VCaP (cell line): ENCODE measurements around the gene RRAS2.
"Not testable (repeated sequence)": the region's sequence is repeated elsewhere in the genome, so short reads cannot be mapped to it uniquely, and the experiment has no call there.

ENCODE experiments used
- H3K27ac ChIP-seq: fragments of 450-650 bp; 2 replicates; pipeline ENCODE4 v1.5.1; 2017
- TF ChIP-seq, protein P1 (sequence below): fragments of 450-650 bp; conservative IDR thresholded peaks from 2 replicates; pipeline ENCODE4 v1.5.1; 2017; ENCODE audit warnings: mild to moderate bottlenecking, moderate library complexity

The RRAS2 gene

DNA sequence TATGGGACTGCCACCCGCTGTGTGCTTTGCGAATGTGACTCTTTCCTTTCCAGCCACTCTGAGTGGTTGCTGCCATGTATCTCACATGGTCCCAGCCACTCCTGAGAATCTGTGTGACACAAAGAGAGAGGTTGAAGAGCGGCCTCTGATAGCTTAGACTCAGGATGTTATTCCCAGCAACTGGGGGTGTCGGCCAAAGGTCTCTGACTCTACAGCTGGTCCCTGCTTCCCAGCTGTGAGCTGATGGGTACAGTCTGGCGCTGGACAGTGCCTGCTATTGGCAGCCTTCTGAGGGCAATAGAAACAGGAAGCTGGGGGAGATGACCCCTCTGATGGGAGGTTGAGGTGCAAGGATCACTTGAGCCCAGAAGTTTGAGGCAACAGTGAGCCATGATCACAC lies 105.1 kb downstream of the RRAS2 start:
- no peak overlapping the region for H3K27ac ChIP-seq
- TF ChIP-seq, protein P1, sequence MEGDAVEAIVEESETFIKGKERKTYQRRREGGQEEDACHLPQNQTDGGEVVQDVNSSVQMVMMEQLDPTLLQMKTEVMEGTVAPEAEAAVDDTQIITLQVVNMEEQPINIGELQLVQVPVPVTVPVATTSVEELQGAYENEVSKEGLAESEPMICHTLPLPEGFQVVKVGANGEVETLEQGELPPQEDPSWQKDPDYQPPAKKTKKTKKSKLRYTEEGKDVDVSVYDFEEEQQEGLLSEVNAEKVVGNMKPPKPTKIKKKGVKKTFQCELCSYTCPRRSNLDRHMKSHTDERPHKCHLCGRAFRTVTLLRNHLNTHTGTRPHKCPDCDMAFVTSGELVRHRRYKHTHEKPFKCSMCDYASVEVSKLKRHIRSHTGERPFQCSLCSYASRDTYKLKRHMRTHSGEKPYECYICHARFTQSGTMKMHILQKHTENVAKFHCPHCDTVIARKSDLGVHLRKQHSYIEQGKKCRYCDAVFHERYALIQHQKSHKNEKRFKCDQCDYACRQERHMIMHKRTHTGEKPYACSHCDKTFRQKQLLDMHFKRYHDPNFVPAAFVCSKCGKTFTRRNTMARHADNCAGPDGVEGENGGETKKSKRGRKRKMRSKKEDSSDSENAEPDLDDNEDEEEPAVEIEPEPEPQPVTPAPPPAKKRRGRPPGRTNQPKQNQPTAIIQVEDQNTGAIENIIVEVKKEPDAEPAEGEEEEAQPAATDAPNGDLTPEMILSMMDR, result no peak

DNA sequence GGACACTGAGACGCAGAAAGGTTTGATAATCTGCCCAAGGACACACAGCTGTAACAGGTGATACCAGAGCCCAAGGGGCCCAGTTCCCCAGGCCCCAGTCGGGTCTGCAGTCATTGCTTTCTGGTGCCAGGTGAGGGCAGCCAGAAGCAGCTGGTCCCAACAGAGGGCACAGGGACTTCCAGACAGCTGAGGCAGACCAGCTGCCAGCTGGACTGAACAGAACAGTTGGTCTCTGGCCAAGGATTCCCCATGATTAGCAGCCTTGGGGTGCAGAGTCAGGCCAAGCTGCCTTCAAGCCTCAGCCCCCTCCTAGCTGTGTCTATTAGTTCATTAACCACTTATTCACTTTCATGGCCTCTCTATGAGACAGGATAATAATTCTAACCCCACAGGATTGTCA lies 105.6 kb downstream of the RRAS2 start:
- TF ChIP-seq, protein P1, result no peak
- H3K27ac ChIP-seq, result no peak overlapping the region

DNA sequence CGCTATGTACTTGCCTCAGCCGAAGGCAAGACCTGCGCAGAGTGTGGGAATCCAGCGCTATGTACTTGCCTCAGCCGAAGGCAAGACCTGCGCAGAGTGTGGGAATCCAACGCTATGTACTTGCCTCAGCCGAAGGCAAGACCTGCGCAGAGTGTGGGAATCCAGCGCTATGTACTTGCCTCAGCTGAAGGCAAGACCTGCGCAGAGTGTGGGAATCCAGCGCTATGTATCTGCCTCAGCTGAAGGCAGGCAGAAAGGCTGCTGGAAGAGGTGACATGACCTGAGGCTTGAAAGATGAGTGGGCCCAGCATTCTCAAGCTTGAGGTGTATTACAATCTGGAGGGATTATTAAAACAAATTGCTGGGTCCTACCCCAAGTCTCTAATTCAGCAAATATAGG lies 106.5 kb downstream of the RRAS2 start:
- H3K27ac ChIP-seq, result not testable (repeated sequence)

DNA sequence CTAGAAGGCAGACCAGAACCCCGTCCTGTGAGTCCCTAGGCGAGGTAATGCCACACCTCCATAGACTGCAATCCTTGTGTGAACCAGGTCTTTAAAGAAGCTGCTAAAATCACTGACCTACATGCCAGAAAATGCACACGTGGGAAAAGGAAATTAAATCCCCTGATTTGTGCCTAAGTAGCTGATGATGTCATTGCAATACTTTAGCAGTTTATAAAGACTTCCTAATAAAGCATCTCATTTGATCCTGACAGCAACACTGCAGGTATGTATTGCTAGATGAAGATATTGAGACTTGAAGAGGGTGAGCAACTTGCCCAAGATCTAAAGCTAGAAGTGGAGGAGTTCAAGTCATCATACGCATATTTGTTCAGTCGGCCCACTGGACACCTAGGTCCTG lies 107.2 kb downstream of the RRAS2 start:
- H3K27ac ChIP-seq, result no peak overlapping the region
- TF ChIP-seq, protein P1, result no peak

DNA sequence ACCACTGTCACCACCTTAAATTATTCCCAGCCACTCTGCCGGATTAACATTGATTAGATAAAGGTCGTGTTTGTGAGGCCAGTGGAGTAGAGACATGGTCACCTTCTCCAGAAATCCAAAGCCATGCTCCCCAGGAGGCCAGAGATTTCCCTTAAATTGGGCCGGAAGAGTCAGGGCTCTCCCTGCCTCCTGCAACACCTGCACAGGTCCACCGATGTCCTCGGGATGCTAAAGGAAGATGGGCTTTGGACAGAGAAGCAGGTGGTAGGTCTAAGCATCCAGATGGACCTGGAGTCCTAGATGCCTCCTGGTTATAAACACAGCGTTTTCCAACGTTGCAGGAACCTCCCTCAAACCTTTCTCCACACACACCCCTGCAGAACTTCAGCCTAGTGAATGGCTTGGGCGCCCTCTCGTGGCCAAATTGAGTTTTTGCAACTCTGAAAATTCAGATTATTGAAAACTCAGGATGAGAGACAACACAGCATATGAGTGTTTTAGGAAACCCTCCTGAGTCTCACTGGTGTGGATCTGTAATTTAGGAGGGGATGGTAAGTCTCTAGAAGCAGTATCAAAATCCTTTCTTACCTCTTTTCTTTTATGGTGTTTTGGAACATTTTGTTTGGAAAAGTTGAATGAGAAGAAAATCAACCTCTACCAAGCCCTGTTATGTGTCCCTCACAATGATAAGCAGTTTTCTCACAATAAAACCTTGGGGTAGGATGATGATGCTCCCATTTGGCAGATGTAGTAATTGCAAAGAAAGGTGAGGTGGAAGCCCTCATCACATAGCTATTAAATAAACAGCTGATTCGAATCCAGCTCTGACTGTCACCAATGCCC lies 109.6 kb downstream of the RRAS2 start:
- H3K27ac ChIP-seq, result no peak overlapping the region
- TF ChIP-seq, protein P1, result peak; percentile 91

DNA sequence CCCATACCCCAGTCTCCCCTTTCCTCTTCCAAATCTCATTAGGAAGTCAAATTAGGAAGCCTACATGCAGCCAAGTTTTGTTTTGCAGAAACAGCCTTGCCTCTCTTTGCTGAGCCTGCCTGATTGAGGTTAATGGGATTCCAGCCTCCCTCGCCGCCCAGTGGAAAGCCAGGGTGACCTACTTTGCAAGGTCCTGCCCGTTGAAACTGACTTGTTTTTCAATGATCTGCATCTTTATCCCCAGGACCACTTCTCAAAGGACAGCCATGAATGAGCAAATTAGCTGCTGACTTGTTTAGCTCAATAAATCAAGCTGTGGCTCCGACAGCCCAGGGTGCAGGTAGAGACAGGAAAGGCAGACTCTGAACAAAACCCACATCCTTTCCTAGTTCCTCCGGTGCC lies 110.4 kb downstream of the RRAS2 start:
- no peak overlapping the region for H3K27ac ChIP-seq
- TF ChIP-seq, protein P1, result no peak

DNA sequence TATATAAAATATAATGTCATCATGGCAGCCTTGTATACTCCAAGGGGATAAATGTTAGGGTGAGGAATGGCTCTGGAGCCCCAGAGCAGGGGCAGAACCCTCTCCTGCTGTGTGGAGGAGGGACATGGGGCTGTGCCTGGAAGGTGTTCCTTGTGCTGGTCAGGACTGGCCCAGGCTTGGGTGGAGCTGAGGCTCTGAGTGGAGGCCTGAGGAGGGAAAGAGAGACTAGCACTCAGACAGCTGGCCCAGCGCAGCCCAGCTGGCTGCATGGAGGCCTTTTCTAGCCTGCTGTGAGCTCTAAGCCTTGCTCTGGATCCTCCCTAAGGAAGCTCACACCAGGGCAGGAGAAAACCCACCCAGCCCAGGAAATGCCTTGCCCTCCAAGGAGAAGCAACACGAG lies 113.5 kb downstream of the RRAS2 start:
- no peak overlapping the region for H3K27ac ChIP-seq
- TF ChIP-seq, protein P1, result no peak

DNA sequence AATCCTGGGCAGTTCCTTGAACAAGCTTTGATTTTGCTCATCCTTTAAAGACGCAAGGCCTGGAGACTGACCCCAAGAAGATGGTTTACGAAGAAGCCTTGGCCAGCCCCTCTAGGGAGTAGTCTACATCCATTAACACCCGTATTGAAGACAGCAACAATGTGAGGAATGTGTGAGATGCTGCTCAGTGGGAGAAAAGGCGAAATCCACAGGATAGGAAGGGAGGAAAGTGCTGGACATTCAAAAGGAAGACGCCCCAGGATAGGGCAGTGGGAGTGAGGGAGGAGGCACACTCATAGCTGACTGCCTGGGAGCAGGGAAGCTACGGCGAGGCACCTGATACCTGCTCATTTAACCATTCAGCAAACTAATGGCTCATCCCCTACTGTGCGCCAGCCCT lies 114.1 kb downstream of the RRAS2 start:
- TF ChIP-seq, protein P1, result no peak
- no peak overlapping the region for H3K27ac ChIP-seq
